Neural cell (in vitro differentiated cells): ENCODE measurements around the gene ZNF277.

Experiments used
- EZH2 ChIP-seq: fragments of 200-600, 300-800 bp; shearing (Covaris generic), sonication (generic); IDR thresholded peaks from 2 replicates; pipeline ENCODE4 v1.6.1; 2014; ENCODE audit warnings: antibody characterized with exemption, low read length, borderline replicate concordance, mild to moderate bottlenecking; ENCODE audit not compliant: insufficient read depth, poor library complexity, severe bottlenecking
- MXI1 ChIP-seq: fragments of 450-650 bp; conservative IDR thresholded peaks from 2 replicates; pipeline ENCODE4 v1.6.1; 2014; ENCODE audit warnings: antibody characterized with exemption, mild to moderate bottlenecking; ENCODE audit not compliant: poor library complexity, severe bottlenecking
- POLR2AphosphoS5 ChIP-seq: IDR thresholded peaks from 2 replicates; pipeline ENCODE4 v1.6.1; 2012
- SMC3 ChIP-seq: fragments of 450-650 bp; conservative IDR thresholded peaks from 2 replicates; pipeline ENCODE4 v1.6.1; 2014; ENCODE audit warnings: antibody characterized with exemption, mild to moderate bottlenecking, moderate library complexity; ENCODE audit not compliant: poor library complexity
- TAF1 ChIP-seq: IDR thresholded peaks from 2 replicates; pipeline ENCODE4 v1.6.1; 2012; ENCODE audit warnings: low read depth
- TF ChIP-seq, protein P1 (sequence below): fragments of 450-650 bp; IDR thresholded peaks from 2 replicates; pipeline ENCODE4 v1.5.1; 2014; ENCODE audit warnings: antibody characterized with exemption, mild to moderate bottlenecking, moderate library complexity; ENCODE audit not compliant: poor library complexity, severe bottlenecking
- TF ChIP-seq, protein P2 (sequence below): IDR thresholded peaks from 2 replicates; pipeline ENCODE4 v1.6.1; 2012; ENCODE audit warnings: borderline replicate concordance

DNA sequence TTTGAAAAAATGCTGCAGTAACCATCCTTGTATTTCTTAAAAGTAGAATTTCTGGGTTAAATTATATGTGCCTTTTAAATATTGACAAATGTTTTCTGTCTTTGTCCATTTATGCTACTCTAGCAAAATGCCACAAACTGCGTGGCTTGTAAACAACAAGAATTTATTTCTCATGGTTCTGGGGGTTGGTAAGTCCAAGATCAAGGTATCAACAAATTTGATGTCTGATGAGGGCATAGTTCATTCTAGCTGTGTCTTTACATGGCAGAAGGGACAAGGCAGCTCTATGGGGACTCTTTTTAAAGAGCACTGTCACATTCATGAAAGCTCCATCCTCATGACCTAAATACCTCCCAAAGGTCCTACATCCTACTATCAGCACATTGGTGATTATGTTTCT, 27.7 kb downstream of the ZNF277 start:
- TF ChIP-seq, protein P1, sequence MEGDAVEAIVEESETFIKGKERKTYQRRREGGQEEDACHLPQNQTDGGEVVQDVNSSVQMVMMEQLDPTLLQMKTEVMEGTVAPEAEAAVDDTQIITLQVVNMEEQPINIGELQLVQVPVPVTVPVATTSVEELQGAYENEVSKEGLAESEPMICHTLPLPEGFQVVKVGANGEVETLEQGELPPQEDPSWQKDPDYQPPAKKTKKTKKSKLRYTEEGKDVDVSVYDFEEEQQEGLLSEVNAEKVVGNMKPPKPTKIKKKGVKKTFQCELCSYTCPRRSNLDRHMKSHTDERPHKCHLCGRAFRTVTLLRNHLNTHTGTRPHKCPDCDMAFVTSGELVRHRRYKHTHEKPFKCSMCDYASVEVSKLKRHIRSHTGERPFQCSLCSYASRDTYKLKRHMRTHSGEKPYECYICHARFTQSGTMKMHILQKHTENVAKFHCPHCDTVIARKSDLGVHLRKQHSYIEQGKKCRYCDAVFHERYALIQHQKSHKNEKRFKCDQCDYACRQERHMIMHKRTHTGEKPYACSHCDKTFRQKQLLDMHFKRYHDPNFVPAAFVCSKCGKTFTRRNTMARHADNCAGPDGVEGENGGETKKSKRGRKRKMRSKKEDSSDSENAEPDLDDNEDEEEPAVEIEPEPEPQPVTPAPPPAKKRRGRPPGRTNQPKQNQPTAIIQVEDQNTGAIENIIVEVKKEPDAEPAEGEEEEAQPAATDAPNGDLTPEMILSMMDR, result no peak
- no peak for TF ChIP-seq EZH2
- no peak for TF ChIP-seq SMC3
- TF ChIP-seq, protein P2, sequence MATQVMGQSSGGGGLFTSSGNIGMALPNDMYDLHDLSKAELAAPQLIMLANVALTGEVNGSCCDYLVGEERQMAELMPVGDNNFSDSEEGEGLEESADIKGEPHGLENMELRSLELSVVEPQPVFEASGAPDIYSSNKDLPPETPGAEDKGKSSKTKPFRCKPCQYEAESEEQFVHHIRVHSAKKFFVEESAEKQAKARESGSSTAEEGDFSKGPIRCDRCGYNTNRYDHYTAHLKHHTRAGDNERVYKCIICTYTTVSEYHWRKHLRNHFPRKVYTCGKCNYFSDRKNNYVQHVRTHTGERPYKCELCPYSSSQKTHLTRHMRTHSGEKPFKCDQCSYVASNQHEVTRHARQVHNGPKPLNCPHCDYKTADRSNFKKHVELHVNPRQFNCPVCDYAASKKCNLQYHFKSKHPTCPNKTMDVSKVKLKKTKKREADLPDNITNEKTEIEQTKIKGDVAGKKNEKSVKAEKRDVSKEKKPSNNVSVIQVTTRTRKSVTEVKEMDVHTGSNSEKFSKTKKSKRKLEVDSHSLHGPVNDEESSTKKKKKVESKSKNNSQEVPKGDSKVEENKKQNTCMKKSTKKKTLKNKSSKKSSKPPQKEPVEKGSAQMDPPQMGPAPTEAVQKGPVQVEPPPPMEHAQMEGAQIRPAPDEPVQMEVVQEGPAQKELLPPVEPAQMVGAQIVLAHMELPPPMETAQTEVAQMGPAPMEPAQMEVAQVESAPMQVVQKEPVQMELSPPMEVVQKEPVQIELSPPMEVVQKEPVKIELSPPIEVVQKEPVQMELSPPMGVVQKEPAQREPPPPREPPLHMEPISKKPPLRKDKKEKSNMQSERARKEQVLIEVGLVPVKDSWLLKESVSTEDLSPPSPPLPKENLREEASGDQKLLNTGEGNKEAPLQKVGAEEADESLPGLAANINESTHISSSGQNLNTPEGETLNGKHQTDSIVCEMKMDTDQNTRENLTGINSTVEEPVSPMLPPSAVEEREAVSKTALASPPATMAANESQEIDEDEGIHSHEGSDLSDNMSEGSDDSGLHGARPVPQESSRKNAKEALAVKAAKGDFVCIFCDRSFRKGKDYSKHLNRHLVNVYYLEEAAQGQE, result no peak
- no peak for TF ChIP-seq TAF1
- TF ChIP-seq MXI1, result no peak
- no peak for TF ChIP-seq POLR2AphosphoS5
